HFFc6 (cell line): ENCODE results near the gene ACP7. TPM values are rescaled to one million over a fixed set of nuclear protein-coding genes. Genes with fewer than 3 reads are reported as not detected.
"Not testable (repeated sequence)": the region's sequence is repeated elsewhere in the genome, so short reads cannot be mapped to it uniquely, and the experiment has no call there.

ENCODE experiments used
- DNase-seq: peaks from one replicate; pipeline ENCODE4 v3.0.0-alpha.2; 2018
- H3K27ac Mint-ChIP-seq: 2 replicates; pipeline ENCODE4 v1.8.0; 2020; ENCODE audit warnings: mild to moderate bottlenecking, mixed read lengths
- H3K27me3 Mint-ChIP-seq: 2 replicates; pipeline ENCODE4 v1.8.0; 2021; ENCODE audit warnings: mild to moderate bottlenecking, moderate library complexity, mixed read lengths; ENCODE audit not compliant: insufficient read depth
- H3K36me3 Mint-ChIP-seq: 2 replicates; pipeline ENCODE4 v1.8.0; 2021; ENCODE audit warnings: low read depth, mixed read lengths
- H3K4me1 Mint-ChIP-seq: 2 replicates; pipeline ENCODE4 v1.8.0; 2020; ENCODE audit warnings: low read depth, mixed read lengths
- H3K4me3 Mint-ChIP-seq: 2 replicates; pipeline ENCODE4 v1.8.0; 2020; ENCODE audit warnings: mild to moderate bottlenecking, moderate library complexity, mixed read lengths
- H3K9me3 Mint-ChIP-seq: 2 replicates; pipeline ENCODE4 v1.8.0; 2020; ENCODE audit warnings: mild to moderate bottlenecking, mixed read lengths
- CTCF ChIP-seq: fragments of 200-600 bp; sonication (generic); IDR thresholded peaks from 2 replicates; pipeline ENCODE4 v1.5.0; 2021; ENCODE audit warnings: antibody characterized with exemption, mild to moderate bottlenecking
- total RNA-seq, 6 experiments: library from RNA; stranded (reverse); fragmentation: NEBNext Ultra II Directional; extraction: Animal tissue kit (Norgen Biotek cat#: 25700); gene quantifications; 2 replicates in 1 of 6; 3 replicates in 5 of 6; pipeline ENCODE4 v1.2.3, GENCODE V29; 2021

ACP7 gene
- total RNA-seq, 6 experiments from 2014 or later, result not detected

- no peak for DNase-seq
- H3K27me3 Mint-ChIP-seq, result peaks cover 58% of the 10 kb centered on the region
These were observed 538 bp downstream of the ACP7 start for GRCh38 chr19:39084732-39085080.

DNA sequence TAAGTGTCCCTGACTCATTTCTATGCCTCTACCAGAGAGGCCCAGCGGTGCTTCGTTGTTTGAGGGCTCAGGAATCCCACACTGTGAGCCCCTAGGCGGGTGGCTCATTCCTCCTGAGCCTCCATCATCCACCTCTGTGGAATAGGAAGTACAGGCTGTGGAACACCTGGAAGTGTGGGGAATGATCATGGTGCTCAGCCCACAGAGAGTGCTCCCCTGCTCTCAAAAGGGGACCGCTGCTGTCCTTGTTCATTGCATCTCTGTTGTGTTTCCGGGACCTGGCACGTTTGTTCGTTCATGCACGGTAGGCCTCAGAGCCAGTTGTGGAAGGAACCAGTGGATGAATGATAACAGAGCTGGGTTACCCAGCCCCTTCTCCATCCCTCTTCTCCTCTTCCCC lies 1.2 kb downstream of the ACP7 start:
- peaks cover 14% of the 10 kb centered on the region for H3K4me1 Mint-ChIP-seq
- no peaks in the 10 kb centered on the region for H3K9me3 Mint-ChIP-seq
- no peak for TF ChIP-seq CTCF
- peaks cover 62% of the 10 kb centered on the region for H3K27me3 Mint-ChIP-seq
- H3K36me3 Mint-ChIP-seq, result no peaks in the 10 kb centered on the region
- H3K27ac Mint-ChIP-seq, result no peak overlapping the region
- no peak overlapping the region for H3K4me3 Mint-ChIP-seq
- no peak for DNase-seq

More at GRCh38 chr19:39084732-39085080, 538 bp downstream of the ACP7 start:
- no peak for TF ChIP-seq CTCF
- Mint-ChIP-seq H3K36me3 (no peaks in the 10 kb centered on the region), H3K27ac (no peak overlapping the region), H3K9me3 (no peaks in the 10 kb centered on the region), H3K4me1 (peaks cover 14% of the 10 kb centered on the region), H3K4me3 (peak overlapping the region; percentile 53)

- no peaks in the 10 kb centered on the region for H3K36me3 Mint-ChIP-seq
- no peak for TF ChIP-seq CTCF
- H3K9me3 Mint-ChIP-seq, result no peaks in the 10 kb centered on the region
- no peak for DNase-seq
- no peak overlapping the region for H3K27ac Mint-ChIP-seq
- H3K4me3 Mint-ChIP-seq, result no peak overlapping the region
- peaks cover 66% of the 10 kb centered on the region for H3K27me3 Mint-ChIP-seq
- H3K4me1 Mint-ChIP-seq, result peaks cover 14% of the 10 kb centered on the region
These were observed 2.2 kb downstream of the ACP7 start for GRCh38 chr19:39086386-39086785.

- H3K27ac Mint-ChIP-seq, result no peak overlapping the region
- DNase-seq, result no peak
- H3K27me3 Mint-ChIP-seq, result peaks cover 63% of the 10 kb centered on the region
- H3K36me3 Mint-ChIP-seq, result no peaks in the 10 kb centered on the region
- no peak for TF ChIP-seq CTCF
- no peaks in the 10 kb centered on the region for H3K9me3 Mint-ChIP-seq
- H3K4me1 Mint-ChIP-seq, result peaks cover 11% of the 10 kb centered on the region
- no peak overlapping the region for H3K4me3 Mint-ChIP-seq
These were observed 3.9 kb downstream of the ACP7 start for GRCh38 chr19:39087907-39088686.

DNA sequence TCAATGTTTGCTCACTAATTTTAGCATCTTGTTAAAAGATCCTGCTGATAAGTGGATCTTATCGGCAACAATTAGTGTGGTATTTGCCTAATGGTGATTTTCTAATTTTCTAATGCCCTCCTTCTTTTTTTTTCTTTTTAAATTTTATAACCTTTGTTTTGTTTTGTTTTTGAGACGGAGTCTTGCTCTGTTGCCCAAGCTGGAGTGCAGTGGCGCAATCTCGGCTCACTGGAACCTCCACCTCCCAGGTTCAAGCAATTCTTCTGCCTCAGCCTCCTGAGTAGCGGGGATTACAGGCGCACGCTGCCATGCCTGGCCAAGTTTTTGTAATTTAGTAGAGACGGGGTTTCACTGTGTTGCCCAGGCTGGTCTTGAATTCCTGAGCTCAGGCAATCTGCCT lies 5.8 kb downstream of the ACP7 start:
- not testable (repeated sequence) for H3K4me1 Mint-ChIP-seq, DNase-seq, H3K4me3 Mint-ChIP-seq, H3K27ac Mint-ChIP-seq, H3K9me3 Mint-ChIP-seq, H3K36me3 Mint-ChIP-seq
- peaks cover 57% of the 10 kb centered on the region for H3K27me3 Mint-ChIP-seq

- H3K4me3 Mint-ChIP-seq, result no peak overlapping the region
- H3K27me3 Mint-ChIP-seq, result peaks cover 52% of the 10 kb centered on the region
These were observed 6.7 kb downstream of the ACP7 start for GRCh38 chr19:39090881-39091280.

GRCh38 chr19:39095799-39096540 lies 11.8 kb downstream of the ACP7 start:
- peaks cover 41% of the 10 kb centered on the region for H3K27me3 Mint-ChIP-seq
- H3K4me1 Mint-ChIP-seq, H3K9me3 Mint-ChIP-seq, H3K36me3 Mint-ChIP-seq, DNase-seq, H3K4me3 Mint-ChIP-seq, H3K27ac Mint-ChIP-seq: not testable (repeated sequence)

More at GRCh38 chr19:39090881-39091280, 6.7 kb downstream of the ACP7 start:
- no peaks in the 10 kb centered on the region for H3K9me3 Mint-ChIP-seq
- TF ChIP-seq CTCF, result no peak
- no peak for DNase-seq
- H3K36me3 Mint-ChIP-seq, result no peaks in the 10 kb centered on the region
- peaks cover 10% of the 10 kb centered on the region for H3K4me1 Mint-ChIP-seq
- no peak overlapping the region for H3K27ac Mint-ChIP-seq
